Measurements from ENCODE around the gene ELP2.

DNA sequence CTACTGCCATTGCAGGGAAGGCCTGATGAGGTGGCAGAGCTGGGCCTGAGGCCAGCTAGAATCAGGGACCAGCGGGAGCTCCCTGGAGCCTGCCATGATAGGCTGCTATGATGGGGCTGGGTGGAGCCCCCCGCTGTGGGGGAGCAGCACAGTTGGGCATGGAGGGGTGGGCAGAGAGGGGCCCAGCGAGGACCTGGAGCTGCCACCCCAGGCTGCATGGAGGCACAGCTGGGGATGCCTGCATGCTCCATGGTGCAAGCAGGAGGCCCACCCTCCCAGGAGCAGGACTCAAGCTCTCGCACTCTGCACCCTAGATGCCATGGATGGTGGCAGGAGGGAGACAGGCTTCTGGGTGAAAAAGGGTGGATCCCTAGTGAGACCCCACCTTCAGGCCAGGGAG lies 44.5 kb upstream of the ELP2 start:
- TF ChIP-seq POLR2AphosphoS5 (IDR thresholded peaks at IDR 0.05) (no peak), CTCF (IDR thresholded peaks at IDR 0.05) (no peak), POLR2A (IDR thresholded peaks at IDR 0.05) (no peak)
